HL-60 (cell line): ENCODE data around the gene ZBTB2.

ENCODE experiments used
- DNase-seq, 2 experiments: peaks; one replicate each; pipeline ENCODE4 v3.0.0-alpha.2; 2010 to 2020; ENCODE audit warnings: low read depth in 1 of 2, low spot score in 1 of 2
- H3K27ac ChIP-seq: fragments of 250-450 bp; sonication (Bioruptor Pico); replicated peaks from 2 replicates; pipeline ENCODE4 v1.5.1; 2020; ENCODE audit warnings: mild to moderate bottlenecking, moderate library complexity
- H3K27me3 ChIP-seq: fragments of 250-450 bp; sonication (Bioruptor Pico); 2 replicates; pipeline ENCODE4 v1.5.1; 2021; ENCODE audit warnings: mild to moderate bottlenecking, moderate library complexity; ENCODE audit not compliant: insufficient read depth, poor library complexity, severe bottlenecking
- H3K4me3 ChIP-seq: replicated peaks from 2 replicates; pipeline ENCODE4 v1.5.1; 2011; ENCODE audit warnings: mild to moderate bottlenecking, control low read depth, low read length; ENCODE audit not compliant: insufficient read depth
- GABPA ChIP-seq: IDR thresholded peaks from 2 replicates; pipeline ENCODE4 v1.6.1; 2012; ENCODE audit warnings: low read depth
- POLR2AphosphoS5 ChIP-seq: IDR thresholded peaks from 2 replicates; pipeline ENCODE4 v1.6.1; 2012; ENCODE audit warnings: low read depth
- SPI1 ChIP-seq: IDR thresholded peaks from 2 replicates; pipeline ENCODE4 v1.6.1; 2012; ENCODE audit warnings: low read depth, mild to moderate bottlenecking, borderline replicate concordance
- TF ChIP-seq, protein P1 (sequence below): IDR thresholded peaks from 2 replicates; pipeline ENCODE4 v1.6.1; 2012; ENCODE audit warnings: low read depth; ENCODE audit not compliant: insufficient replicate concordance
- TF ChIP-seq, protein P2 (sequence below): IDR thresholded peaks from one replicate; pipeline ENCODE4 v1.5.1; 2011; ENCODE audit warnings: low read length, control low read depth, inconsistent platforms; ENCODE audit not compliant: insufficient read depth

Gene ZBTB2

DNA sequence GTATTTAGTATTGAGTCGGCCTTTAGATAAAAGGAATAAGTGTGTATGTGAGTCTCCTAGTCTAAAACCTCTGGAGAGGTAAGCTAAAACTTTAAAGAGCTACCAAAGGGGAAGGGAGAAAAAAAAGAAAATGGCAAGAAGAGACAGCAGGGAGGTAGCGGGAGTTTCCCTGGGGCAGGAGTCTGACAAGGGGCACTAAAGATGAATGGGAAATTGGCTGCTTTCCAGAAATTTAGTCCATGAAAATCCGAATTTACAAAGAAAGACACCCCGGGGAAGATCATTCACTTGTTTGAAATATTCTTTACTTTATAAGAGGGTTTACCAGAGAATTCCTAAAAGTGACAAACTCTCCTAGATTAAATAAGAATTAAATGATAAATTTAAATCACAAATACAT, 41.3 kb upstream of the ZBTB2 start:
- Histone ChIP-seq H3K27me3 (no peaks in the 10 kb centered on the region), H3K27ac (no peak overlapping the region), H3K4me3 (no peak overlapping the region)
- no peak for TF ChIP-seq SPI1
- DNase-seq = no peak

DNA sequence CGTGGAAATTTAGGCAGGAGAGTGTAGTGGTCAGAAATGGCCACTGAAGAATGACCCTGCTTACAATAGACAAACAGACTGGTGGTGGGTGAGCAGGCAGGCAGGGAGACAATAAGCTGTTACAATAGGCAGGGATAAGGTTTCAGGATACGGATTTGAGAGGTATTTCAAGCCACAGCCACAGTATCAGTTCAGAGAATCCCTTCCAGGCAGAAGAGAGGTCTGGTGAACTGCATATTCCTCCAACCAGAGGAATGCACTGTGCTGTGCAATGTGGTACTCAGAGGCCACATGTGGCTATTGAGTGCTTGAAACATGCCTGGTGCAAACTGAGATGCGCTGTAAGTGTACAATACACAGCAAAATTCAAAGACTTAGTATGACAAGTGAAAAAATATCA, 40.0 kb upstream of the ZBTB2 start:
- Histone ChIP-seq H3K27me3 (no peaks in the 10 kb centered on the region), H3K27ac (no peak overlapping the region), H3K4me3 (no peak overlapping the region)
- TF ChIP-seq GABPA (no peak), SPI1 (no peak), POLR2AphosphoS5 (no peak)
- TF ChIP-seq, protein P1, sequence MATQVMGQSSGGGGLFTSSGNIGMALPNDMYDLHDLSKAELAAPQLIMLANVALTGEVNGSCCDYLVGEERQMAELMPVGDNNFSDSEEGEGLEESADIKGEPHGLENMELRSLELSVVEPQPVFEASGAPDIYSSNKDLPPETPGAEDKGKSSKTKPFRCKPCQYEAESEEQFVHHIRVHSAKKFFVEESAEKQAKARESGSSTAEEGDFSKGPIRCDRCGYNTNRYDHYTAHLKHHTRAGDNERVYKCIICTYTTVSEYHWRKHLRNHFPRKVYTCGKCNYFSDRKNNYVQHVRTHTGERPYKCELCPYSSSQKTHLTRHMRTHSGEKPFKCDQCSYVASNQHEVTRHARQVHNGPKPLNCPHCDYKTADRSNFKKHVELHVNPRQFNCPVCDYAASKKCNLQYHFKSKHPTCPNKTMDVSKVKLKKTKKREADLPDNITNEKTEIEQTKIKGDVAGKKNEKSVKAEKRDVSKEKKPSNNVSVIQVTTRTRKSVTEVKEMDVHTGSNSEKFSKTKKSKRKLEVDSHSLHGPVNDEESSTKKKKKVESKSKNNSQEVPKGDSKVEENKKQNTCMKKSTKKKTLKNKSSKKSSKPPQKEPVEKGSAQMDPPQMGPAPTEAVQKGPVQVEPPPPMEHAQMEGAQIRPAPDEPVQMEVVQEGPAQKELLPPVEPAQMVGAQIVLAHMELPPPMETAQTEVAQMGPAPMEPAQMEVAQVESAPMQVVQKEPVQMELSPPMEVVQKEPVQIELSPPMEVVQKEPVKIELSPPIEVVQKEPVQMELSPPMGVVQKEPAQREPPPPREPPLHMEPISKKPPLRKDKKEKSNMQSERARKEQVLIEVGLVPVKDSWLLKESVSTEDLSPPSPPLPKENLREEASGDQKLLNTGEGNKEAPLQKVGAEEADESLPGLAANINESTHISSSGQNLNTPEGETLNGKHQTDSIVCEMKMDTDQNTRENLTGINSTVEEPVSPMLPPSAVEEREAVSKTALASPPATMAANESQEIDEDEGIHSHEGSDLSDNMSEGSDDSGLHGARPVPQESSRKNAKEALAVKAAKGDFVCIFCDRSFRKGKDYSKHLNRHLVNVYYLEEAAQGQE = no peak
- no peak for DNase-seq

DNA sequence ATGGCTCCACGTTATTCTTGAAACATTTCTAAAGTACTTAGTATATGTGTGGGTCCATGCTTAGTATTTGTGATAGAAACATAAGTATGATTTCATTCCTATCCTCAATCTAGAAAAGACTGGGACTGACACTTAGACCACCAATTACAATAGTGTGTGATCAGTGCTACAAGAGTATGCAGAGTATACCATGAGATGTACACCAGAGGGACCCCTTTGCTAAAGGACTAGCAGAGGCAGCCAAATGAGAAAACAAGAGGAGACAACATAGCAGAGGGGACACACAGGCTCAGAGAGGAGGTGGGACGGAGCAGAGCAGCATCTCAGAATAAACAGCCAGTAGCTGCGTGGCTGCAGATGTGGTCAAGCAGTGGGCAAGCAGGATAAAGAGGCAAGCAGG, 39.5 kb upstream of the ZBTB2 start:
- no peak overlapping the region for H3K27ac ChIP-seq
- TF ChIP-seq, protein P2, sequence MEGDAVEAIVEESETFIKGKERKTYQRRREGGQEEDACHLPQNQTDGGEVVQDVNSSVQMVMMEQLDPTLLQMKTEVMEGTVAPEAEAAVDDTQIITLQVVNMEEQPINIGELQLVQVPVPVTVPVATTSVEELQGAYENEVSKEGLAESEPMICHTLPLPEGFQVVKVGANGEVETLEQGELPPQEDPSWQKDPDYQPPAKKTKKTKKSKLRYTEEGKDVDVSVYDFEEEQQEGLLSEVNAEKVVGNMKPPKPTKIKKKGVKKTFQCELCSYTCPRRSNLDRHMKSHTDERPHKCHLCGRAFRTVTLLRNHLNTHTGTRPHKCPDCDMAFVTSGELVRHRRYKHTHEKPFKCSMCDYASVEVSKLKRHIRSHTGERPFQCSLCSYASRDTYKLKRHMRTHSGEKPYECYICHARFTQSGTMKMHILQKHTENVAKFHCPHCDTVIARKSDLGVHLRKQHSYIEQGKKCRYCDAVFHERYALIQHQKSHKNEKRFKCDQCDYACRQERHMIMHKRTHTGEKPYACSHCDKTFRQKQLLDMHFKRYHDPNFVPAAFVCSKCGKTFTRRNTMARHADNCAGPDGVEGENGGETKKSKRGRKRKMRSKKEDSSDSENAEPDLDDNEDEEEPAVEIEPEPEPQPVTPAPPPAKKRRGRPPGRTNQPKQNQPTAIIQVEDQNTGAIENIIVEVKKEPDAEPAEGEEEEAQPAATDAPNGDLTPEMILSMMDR = no peak
- TF ChIP-seq, protein P1 = no peak
- TF ChIP-seq POLR2AphosphoS5 = no peak
- TF ChIP-seq SPI1 = no peak
- no peak for TF ChIP-seq GABPA
- no peak for DNase-seq
- H3K27me3 ChIP-seq = no peaks in the 10 kb centered on the region
- no peak overlapping the region for H3K4me3 ChIP-seq

DNA sequence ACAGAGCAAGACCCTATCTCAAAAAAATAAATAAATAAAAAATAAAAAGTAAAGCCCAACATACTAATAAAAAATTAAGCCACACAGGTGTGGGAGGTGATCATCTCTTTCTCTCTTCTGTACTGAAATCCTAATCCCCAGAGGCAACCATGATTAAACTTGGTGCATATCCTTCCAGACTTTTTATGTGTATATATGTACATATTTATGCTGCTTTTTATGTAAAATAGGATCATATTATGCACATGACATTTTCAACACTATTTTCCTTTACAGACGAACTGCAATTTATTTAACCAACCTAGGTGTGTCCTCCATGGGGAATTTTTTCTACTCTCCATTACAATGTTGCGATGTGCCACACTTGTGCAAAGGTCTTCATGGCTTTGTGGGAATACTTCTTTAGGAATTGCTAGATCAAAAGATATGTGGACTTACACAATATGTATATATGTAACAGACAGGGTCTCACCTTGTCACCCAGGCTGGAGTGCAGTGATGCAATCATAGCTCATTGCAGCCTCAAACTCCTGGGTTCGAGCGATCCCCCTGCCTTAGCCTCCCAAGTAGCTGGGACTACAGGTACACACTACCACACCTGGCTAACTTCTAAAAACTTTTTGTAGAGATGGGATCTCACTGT, 36.9 kb upstream of the ZBTB2 start:
- Histone ChIP-seq H3K27ac (no peak overlapping the region), H3K4me3 (no peak overlapping the region), H3K27me3 (no peaks in the 10 kb centered on the region)
- TF ChIP-seq, protein P1 = no peak
- TF ChIP-seq, protein P2 = no peak
- no peak for DNase-seq
